DOHH2 (cell line): Measurements from ENCODE around the gene DDX54.
"Not testable (repeated sequence)": the region's sequence is repeated elsewhere in the genome, so short reads cannot be mapped to it uniquely, and the experiment has no call there.

Experiments used
- H3F3A ChIP-seq: fragments of 200-600 bp; sonication (generic), shearing (Covaris generic); 2 replicates; pipeline ENCODE4 v1.6.0; 2016; ENCODE audit warnings: antibody characterized with exemption, mild to moderate bottlenecking; ENCODE audit not compliant: control insufficient read depth, insufficient read depth
- H3K27ac ChIP-seq: fragments of 200-600 bp; sonication (generic); 2 replicates; pipeline ENCODE4 v1.5.1; 2014; ENCODE audit warnings: low read depth, mild to moderate bottlenecking, low read length, moderate library complexity
- H3K27me3 ChIP-seq: fragments of 200-600 bp; sonication (generic); 2 replicates; pipeline ENCODE4 v1.6.1; 2014; ENCODE audit warnings: mild to moderate bottlenecking, low read length, mixed read lengths; ENCODE audit not compliant: control insufficient read depth
- H3K36me3 ChIP-seq: fragments of 200-600 bp; sonication (generic); 2 replicates; pipeline ENCODE4 v1.6.1; 2014; ENCODE audit warnings: mild to moderate bottlenecking, low read length, moderate library complexity, mixed read lengths; ENCODE audit not compliant: control insufficient read depth
- H3K4me1 ChIP-seq: fragments of 200-600 bp; sonication (generic); 2 replicates; pipeline ENCODE4 v1.6.1; 2014; ENCODE audit warnings: mild to moderate bottlenecking, low read length, mixed read lengths; ENCODE audit not compliant: control insufficient read depth
- H3K4me2 ChIP-seq: fragments of 200-600 bp; sonication (generic); 2 replicates; pipeline ENCODE4 v1.6.0; 2014; ENCODE audit warnings: mild to moderate bottlenecking, low read length, moderate library complexity
- H3K4me3 ChIP-seq: fragments of 200-600 bp; sonication (generic); 2 replicates; pipeline ENCODE4 v1.5.1; 2014; ENCODE audit warnings: mild to moderate bottlenecking, low read length, mixed read lengths
- H3K79me2 ChIP-seq: fragments of 200-600 bp; sonication (generic); 2 replicates; pipeline ENCODE4 v1.6.1; 2014; ENCODE audit warnings: mild to moderate bottlenecking, low read length, mixed read lengths; ENCODE audit not compliant: control insufficient read depth
- H3K9me2 ChIP-seq: fragments of 200-600 bp; sonication (generic); replicated peaks from 2 replicates; pipeline ENCODE4 v1.6.1; 2014; ENCODE audit warnings: mild to moderate bottlenecking, low read length, mixed read lengths; ENCODE audit not compliant: control insufficient read depth
- H3K9me3 ChIP-seq: fragments of 200-600 bp; sonication (generic); 2 replicates; pipeline ENCODE4 v1.6.1; 2014; ENCODE audit warnings: antibody characterized with exemption, low read length, mixed read lengths; ENCODE audit not compliant: control insufficient read depth, insufficient read depth
- H4K20me1 ChIP-seq: fragments of 200-600 bp; sonication (generic); 2 replicates; pipeline ENCODE4 v1.6.0; 2014; ENCODE audit warnings: low read depth, mild to moderate bottlenecking, antibody characterized with exemption, low read length, moderate library complexity; ENCODE audit not compliant: control insufficient read depth, insufficient read depth
- CTCF ChIP-seq: fragments of 200-600 bp; sonication (generic); IDR thresholded peaks from one replicate; pipeline ENCODE4 v1.5.1; 2014; ENCODE audit warnings: antibody characterized with exemption, mild to moderate bottlenecking, low read depth, low read length; ENCODE audit not compliant: poor library complexity, severe bottlenecking
- EZH2phosphoT487 ChIP-seq: fragments of 200-600 bp; sonication (generic); IDR thresholded peaks from 2 replicates; pipeline ENCODE4 v1.6.1; 2017; ENCODE audit warnings: borderline replicate concordance, mild to moderate bottlenecking, antibody characterized with exemption, low read length, moderate library complexity, mixed read lengths

The DDX54 gene

GRCh38 chr12:113118142-113118541, 67.1 kb downstream of the DDX54 start:
- H3K4me3 ChIP-seq: no peak overlapping the region
- TF ChIP-seq EZH2phosphoT487: no peak
- H3K4me1 ChIP-seq: peaks cover 31% of the 10 kb centered on the region
- no peaks in the 10 kb centered on the region for H3K27me3 ChIP-seq
- peaks cover 7% of the 10 kb centered on the region for H3K36me3 ChIP-seq
- no peaks in the 10 kb centered on the region for H3F3A ChIP-seq
- no peaks in the 10 kb centered on the region for H3K9me3 ChIP-seq
- H4K20me1 ChIP-seq: no peaks in the 10 kb centered on the region
- H3K27ac ChIP-seq: no peak overlapping the region
- no peak overlapping the region for H3K4me2 ChIP-seq
- no peaks in the 10 kb centered on the region for H3K9me2 ChIP-seq
- H3K79me2 ChIP-seq: no peaks in the 10 kb centered on the region

GRCh38 chr12:113117684-113118083, 67.6 kb downstream of the DDX54 start:
- H3K4me2 ChIP-seq, H3K9me2 ChIP-seq, H3K79me2 ChIP-seq, H3K9me3 ChIP-seq, H3K4me3 ChIP-seq, H3F3A ChIP-seq, H4K20me1 ChIP-seq, H3K27ac ChIP-seq, H3K36me3 ChIP-seq, H3K27me3 ChIP-seq: not testable (repeated sequence)
- H3K4me1 ChIP-seq: peaks cover 28% of the 10 kb centered on the region

- no peaks in the 10 kb centered on the region for H3K27me3 ChIP-seq
- no peaks in the 10 kb centered on the region for H3K79me2 ChIP-seq
- H3K4me2 ChIP-seq: no peak overlapping the region
- no peaks in the 10 kb centered on the region for H4K20me1 ChIP-seq
- H3K36me3 ChIP-seq: peaks cover 1% of the 10 kb centered on the region
- no peak overlapping the region for H3K4me3 ChIP-seq
- TF ChIP-seq CTCF (no peak), EZH2phosphoT487 (no peak)
- peaks cover 20% of the 10 kb centered on the region for H3K4me1 ChIP-seq
- H3K9me2 ChIP-seq: no peaks in the 10 kb centered on the region
- no peak overlapping the region for H3K27ac ChIP-seq
- no peaks in the 10 kb centered on the region for H3K9me3 ChIP-seq
- no peaks in the 10 kb centered on the region for H3F3A ChIP-seq
Measured at GRCh38 chr12:113116875-113117274, 68.4 kb downstream of the DDX54 start.

- Histone ChIP-seq H3K4me1 (peaks cover 7% of the 10 kb centered on the region), H3K9me2 (no peaks in the 10 kb centered on the region), H3K27ac (no peak overlapping the region), H3K36me3 (no peaks in the 10 kb centered on the region; the same call in 1 of the 2 replicates), H4K20me1 (no peaks in the 10 kb centered on the region), H3K27me3 (no peaks in the 10 kb centered on the region), H3K9me3 (no peaks in the 10 kb centered on the region), H3F3A (no peaks in the 10 kb centered on the region), H3K4me3 (no peak overlapping the region), H3K4me2 (no peak overlapping the region), H3K79me2 (no peaks in the 10 kb centered on the region)
- TF ChIP-seq EZH2phosphoT487: no peak
- no peak for TF ChIP-seq CTCF
Measured at GRCh38 chr12:113115455-113116126, 69.7 kb downstream of the DDX54 start.
